Heart left ventricle (tissue), 13 donors: Measurements from ENCODE around the gene POLR2L.

Source experiments
- POLR2A ChIP-seq, 2 donors: fragments of 450-650 bp; IDR thresholded peaks; one replicate each; pipeline ENCODE4 v1.6.1; 2017; ENCODE audit warnings: antibody characterized with exemption in 2 of 2, mild to moderate bottlenecking in 2 of 2, moderate library complexity in 2 of 2
- TF ChIP-seq, protein P1 (sequence below), 12 donors: fragments of 200-600 bp; sonication (generic) in 4 of 12; IDR thresholded peaks; one replicate each; pipeline versions ENCODE4 v1.5.0 to v1.8.0; 2018 to 2022; ENCODE audit warnings: antibody characterized with exemption in 12 of 12, mild to moderate bottlenecking in 5 of 12
- donor health status: ischemic (EF 13 %, LVEDD 7.1; RV severe dilation, severe dysfunction).
- donor health status: DM: no; HTN: yes; CAD: no.
- donor health status: DM: no; HTN: no; CAD: no.
- donor health status: ischemic (EF 25% LVEDD 6.9; RV normal size, moderate dysfunction).
- donor health status: ischemic (EF 25% LVEDD 5.7; RV mildly dilated, moderate dysfunction).
- donor health status: ischemic (EF 35%, LVEDD 5.7; RV mildly dilated, moderate dysfunction).
- donor health status: nonischemic (EF 11% LVEDD 7.7; RV severe dilation, severe dysfunction).
- donor health status: DM: yes; HTN: yes; CAD: no.
- donor health status: PGD.
- donor health status: ischemic (EF 29% LVEDD 5.4; RV normal size, mild dysfunction).
- donor health status: nonischemic (EF 23%, LVEDD 6.1; RV moderate dilation, normal function).

DNA sequence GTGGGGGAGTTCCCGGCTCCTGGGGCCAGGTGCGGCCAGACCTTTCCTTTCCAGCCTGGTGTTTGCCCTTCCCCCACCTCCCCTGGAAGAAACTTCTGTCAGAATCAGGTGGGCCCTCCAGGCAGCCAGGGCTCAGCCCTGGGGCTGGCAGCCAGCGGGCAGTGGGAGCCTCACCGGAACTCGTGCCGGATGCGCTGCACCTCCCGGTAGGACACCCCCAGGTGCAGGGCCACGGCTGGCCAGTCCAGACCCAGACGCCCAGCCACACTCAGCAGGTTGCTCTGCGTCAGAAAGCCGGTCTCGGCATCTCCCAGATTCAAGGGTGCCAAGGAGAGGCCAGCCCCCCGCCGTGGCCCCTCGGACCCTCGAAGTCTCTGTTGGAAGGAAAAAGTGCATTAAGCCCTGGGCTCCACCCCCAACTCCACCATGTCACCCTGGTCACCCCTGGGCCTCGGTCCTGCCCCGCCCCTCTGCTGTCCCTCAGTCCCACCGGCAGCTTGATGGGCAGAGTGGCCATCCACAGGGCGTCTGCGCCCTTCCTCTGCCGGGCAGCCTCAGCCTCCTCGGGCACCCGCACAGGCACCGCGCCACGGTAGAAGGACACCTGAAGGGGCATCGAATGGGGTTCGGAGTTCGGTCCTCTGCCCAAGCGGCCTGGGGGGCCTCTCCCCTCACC is 42.5 kb downstream of the POLR2L start:
- TF ChIP-seq, protein P1, sequence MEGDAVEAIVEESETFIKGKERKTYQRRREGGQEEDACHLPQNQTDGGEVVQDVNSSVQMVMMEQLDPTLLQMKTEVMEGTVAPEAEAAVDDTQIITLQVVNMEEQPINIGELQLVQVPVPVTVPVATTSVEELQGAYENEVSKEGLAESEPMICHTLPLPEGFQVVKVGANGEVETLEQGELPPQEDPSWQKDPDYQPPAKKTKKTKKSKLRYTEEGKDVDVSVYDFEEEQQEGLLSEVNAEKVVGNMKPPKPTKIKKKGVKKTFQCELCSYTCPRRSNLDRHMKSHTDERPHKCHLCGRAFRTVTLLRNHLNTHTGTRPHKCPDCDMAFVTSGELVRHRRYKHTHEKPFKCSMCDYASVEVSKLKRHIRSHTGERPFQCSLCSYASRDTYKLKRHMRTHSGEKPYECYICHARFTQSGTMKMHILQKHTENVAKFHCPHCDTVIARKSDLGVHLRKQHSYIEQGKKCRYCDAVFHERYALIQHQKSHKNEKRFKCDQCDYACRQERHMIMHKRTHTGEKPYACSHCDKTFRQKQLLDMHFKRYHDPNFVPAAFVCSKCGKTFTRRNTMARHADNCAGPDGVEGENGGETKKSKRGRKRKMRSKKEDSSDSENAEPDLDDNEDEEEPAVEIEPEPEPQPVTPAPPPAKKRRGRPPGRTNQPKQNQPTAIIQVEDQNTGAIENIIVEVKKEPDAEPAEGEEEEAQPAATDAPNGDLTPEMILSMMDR (IDR thresholded peaks at IDR 0.05) = no peak
- no peak for TF ChIP-seq POLR2A (IDR thresholded peaks at IDR 0.05)
